Measurements from ENCODE around the gene CD5L. TPM values are rescaled to one million over a fixed set of nuclear protein-coding genes. Genes with fewer than 3 reads are reported as not detected.

Gene CD5L
- total and polyA plus RNA-seq, 2 of the 8 experiments (the other 6 are each of a cell fraction or from before 2014, with no cell fraction given): not detected

DNA sequence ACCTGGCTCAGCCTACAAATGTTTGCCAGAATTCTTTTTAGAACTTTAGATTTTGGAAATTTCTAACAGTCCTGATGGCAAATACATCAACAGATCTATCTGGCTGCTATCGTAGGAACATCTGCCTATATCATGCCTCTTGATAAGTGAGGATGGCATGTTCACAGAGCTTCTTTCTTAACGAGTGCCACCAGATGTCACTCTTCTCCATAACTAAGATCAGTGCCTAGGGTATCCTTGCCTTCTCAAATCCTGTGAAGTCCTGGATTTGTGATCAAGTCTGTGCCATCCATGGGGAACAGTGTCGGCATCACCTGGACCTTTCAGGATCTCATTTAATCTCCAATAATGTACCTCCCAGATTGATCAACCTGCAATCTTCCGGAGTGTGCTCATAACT is 36.5 kb upstream of the CD5L start:
- H3K9me3 ChIP-seq (ENCODE audit: insufficient read depth in 2 of 2, low read depth in 1 of 2, low read length in 1 of 2): no peaks in the 10 kb centered on the region
- no peaks in the 10 kb centered on the region for H3K79me2 ChIP-seq (ENCODE audit: control insufficient read depth in 1 of 2, insufficient read depth in 2 of 2, low read length in 2 of 2)
- H2AK5ac ChIP-seq (ENCODE audit: low read depth, low read length): no peak overlapping the region
- ChIA-PET CTCF (ENCODE audit: partially characterized antibody) (interaction anchor here (0.6 to 1.6 kb wide), 13 partner anchors 11 to 475 kb away, joined by 3 to 19 read pairs (median 3); no protein-coding TSS in a partner anchor), POLR2A (ENCODE audit: partially characterized antibody) (no interaction called here)
- no peak overlapping the region for H2BK120ac ChIP-seq (replicated peaks; ENCODE audit: low read depth, low read length)
- no peak overlapping the region for H3K14ac ChIP-seq (ENCODE audit: insufficient read length)
- no peak overlapping the region for H2BK12ac ChIP-seq (ENCODE audit: low read depth, low read length)
- H3K56ac ChIP-seq (replicated peaks; ENCODE audit: insufficient read length, low read depth, low read length): no peak overlapping the region
- no peaks in the 10 kb centered on the region for H4K20me1 ChIP-seq (replicated peaks in 1 of 2; ENCODE audit: control insufficient read depth in 1 of 2, insufficient read depth in 2 of 2, low read length in 2 of 2)
- H3K4me2 ChIP-seq (ENCODE audit: insufficient read depth in 1 of 2, low read depth in 2 of 2, low read length in 2 of 2): no peak overlapping the region
- no peak overlapping the region for H4K91ac ChIP-seq (replicated peaks; ENCODE audit: insufficient read length, low read length)
- H3K27ac ChIP-seq (ENCODE audit: low read depth, low read length): no peak overlapping the region
- H2BK20ac ChIP-seq (ENCODE audit: low read length): no peak overlapping the region
- no peak overlapping the region for H3K23ac ChIP-seq (ENCODE audit: insufficient read length)
- H3K4me1 ChIP-seq (replicated peaks in 1 of 4; ENCODE audit: control insufficient read depth in 3 of 4, insufficient read depth in 4 of 4, low read length in 3 of 4): no peaks in the 10 kb centered on the region
- FAIRE-seq (peak; percentile 77), DNase-seq (ENCODE audit: low read depth in 1 of 2, low spot score in 2 of 2) (peak in 1 of 2 experiments; percentile 10)
- H3K23me2 ChIP-seq (ENCODE audit: low read depth, low read length): no peaks in the 10 kb centered on the region; the same call in 1 of the 2 replicates
- H3K27me3 ChIP-seq (replicated peaks in 1 of 4; ENCODE audit: control insufficient read depth in 3 of 4, extremely low read depth in 1 of 4, insufficient read depth in 3 of 4, low read length in 3 of 4): no peaks in the 10 kb centered on the region; a peak in 1 of 7 replicates
- H2BK15ac ChIP-seq (ENCODE audit: low read length): no peak overlapping the region
- H4K5ac ChIP-seq (ENCODE audit: insufficient read length, low read depth, low read length): no peak overlapping the region
- WGBS, 2 experiments (ENCODE audit: extremely low coverage in 1 of 2, insufficient coverage in 1 of 2, insufficient read length in 1 of 2, insufficient replicate concordance in 2 of 2, low coverage in 1 of 2, low lambda C conversion rate in 2 of 2, missing lambda C conversion rate in 1 of 2): 64% methylated on average over 4 of the region's 4 CpGs; no CpG with 5 or more reads in 1 of the 2 experiments
- H3K79me1 ChIP-seq (ENCODE audit: low read depth, low read length): no peaks in the 10 kb centered on the region
- no peak overlapping the region for H2BK5ac ChIP-seq (ENCODE audit: low read depth, low read length)
- H3K9ac ChIP-seq (replicated peaks in 1 of 4; ENCODE audit: extremely low read depth in 1 of 4, low read depth in 3 of 4, low read length in 3 of 4): no peak overlapping the region
- H3K18ac ChIP-seq (ENCODE audit: extremely low read depth, low read length): no peak overlapping the region
- H3K4me3 ChIP-seq (ENCODE audit: extremely low read depth in 1 of 4, insufficient read depth in 2 of 4, low read depth in 3 of 4, low read length in 4 of 4): no peak overlapping the region
- H3K36me3 ChIP-seq (ENCODE audit: control insufficient read depth in 2 of 4, insufficient read depth in 4 of 4, low read length in 3 of 4): no peaks in the 10 kb centered on the region
- no peak overlapping the region for H2AFZ ChIP-seq (ENCODE audit: low read length)
- H4K8ac ChIP-seq (ENCODE audit: extremely low read depth, insufficient read depth, low read length): no peak overlapping the region
- H3K4ac ChIP-seq (replicated peaks; ENCODE audit: insufficient read length, low read depth, low read length): no peak overlapping the region
- no peak for TF ChIP-seq SUZ12 (IDR thresholded peaks at IDR 0.05; ENCODE audit: low read length)
- TF ChIP-seq HDAC6 (IDR thresholded peaks at IDR 0.05; ENCODE audit: low read depth, low read length): no peak
- TF ChIP-seq, protein P1, sequence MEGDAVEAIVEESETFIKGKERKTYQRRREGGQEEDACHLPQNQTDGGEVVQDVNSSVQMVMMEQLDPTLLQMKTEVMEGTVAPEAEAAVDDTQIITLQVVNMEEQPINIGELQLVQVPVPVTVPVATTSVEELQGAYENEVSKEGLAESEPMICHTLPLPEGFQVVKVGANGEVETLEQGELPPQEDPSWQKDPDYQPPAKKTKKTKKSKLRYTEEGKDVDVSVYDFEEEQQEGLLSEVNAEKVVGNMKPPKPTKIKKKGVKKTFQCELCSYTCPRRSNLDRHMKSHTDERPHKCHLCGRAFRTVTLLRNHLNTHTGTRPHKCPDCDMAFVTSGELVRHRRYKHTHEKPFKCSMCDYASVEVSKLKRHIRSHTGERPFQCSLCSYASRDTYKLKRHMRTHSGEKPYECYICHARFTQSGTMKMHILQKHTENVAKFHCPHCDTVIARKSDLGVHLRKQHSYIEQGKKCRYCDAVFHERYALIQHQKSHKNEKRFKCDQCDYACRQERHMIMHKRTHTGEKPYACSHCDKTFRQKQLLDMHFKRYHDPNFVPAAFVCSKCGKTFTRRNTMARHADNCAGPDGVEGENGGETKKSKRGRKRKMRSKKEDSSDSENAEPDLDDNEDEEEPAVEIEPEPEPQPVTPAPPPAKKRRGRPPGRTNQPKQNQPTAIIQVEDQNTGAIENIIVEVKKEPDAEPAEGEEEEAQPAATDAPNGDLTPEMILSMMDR (IDR thresholded peaks at IDR 0.05; ENCODE audit: control extremely low read depth in 1 of 3, insufficient read depth in 1 of 3, low read depth in 1 of 3, low read length in 3 of 3): peak in 2 of 3 experiments; percentile 61 to 70; a peak in 3 of 4 replicates
- TF ChIP-seq SP2 (IDR thresholded peaks at IDR 0.05; ENCODE audit: low read length): no peak
- no peak for TF ChIP-seq POU5F1 (IDR thresholded peaks at IDR 0.05; ENCODE audit: low read depth, low read length)
